GM18867 (cell line): ENCODE data around the gene SREBF1.

ENCODE experiments used
- ATAC-seq: cut with Tn5 transposase; IDR thresholded peaks from one replicate; pipeline ENCODE4 v1.9.1; 2021; ENCODE audit warnings: mild to moderate bottlenecking, moderate library complexity; ENCODE audit not compliant: unreplicated experiment

SREBF1 gene

DNA sequence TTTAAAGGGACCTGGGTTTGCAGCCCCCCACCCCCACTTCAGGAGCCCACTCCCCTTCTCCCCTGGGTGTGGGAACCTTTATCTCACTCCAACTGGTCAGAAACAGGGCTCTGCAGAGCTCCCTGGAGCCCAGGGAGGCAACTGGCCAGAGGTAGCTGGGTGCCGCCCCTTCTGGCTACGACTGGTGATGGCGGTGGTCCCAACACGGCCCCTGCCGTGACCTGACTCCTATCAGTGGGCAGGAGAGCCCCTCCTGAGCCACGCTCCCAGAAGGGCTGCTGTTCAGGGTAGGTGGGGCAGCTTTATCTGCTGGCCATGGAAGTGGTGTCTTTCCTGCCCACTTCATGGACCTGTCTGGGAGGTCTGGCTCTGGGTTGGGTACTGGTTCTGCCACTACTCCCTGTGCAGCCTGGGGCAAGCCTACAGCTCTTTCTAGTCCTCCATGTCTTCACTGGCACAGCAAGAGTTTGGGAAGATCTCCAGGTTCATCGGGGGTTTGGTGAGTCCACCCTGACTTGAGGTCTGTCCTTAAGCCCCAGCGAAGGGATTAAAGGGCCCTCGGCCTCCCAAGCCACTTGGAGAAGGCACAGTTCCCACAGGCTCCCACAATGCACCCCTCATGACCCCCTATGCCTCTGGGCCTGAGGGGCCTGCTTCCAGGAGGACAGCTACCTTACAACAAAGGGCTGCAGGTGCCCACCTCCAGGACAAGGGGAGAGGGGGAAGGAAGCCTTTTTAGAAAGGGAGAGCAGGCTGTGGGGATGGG is 5.5 kb upstream of the SREBF1 start:
- no peak for ATAC-seq

DNA sequence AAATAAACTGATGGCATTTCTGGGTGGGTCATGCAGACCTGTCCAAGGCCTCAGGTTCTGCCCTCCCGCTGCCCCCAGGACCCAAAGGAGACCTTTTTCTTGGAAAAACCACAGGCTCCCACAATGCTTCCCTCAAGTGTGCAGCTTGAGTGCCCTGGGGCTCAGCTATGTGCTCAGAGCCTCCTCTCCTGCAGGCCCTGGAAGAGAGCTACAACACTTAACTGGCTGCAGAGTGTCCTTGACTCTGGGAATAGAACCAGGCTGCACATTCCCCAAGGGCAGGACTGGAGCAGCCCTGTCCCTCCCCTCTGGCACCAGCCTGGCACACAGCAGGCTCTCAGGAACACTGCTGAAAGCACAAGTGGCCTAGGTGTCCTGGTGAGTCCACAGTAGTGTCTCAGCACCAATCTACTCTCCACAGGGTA is 4.8 kb upstream of the SREBF1 start:
- ATAC-seq = no peak

DNA sequence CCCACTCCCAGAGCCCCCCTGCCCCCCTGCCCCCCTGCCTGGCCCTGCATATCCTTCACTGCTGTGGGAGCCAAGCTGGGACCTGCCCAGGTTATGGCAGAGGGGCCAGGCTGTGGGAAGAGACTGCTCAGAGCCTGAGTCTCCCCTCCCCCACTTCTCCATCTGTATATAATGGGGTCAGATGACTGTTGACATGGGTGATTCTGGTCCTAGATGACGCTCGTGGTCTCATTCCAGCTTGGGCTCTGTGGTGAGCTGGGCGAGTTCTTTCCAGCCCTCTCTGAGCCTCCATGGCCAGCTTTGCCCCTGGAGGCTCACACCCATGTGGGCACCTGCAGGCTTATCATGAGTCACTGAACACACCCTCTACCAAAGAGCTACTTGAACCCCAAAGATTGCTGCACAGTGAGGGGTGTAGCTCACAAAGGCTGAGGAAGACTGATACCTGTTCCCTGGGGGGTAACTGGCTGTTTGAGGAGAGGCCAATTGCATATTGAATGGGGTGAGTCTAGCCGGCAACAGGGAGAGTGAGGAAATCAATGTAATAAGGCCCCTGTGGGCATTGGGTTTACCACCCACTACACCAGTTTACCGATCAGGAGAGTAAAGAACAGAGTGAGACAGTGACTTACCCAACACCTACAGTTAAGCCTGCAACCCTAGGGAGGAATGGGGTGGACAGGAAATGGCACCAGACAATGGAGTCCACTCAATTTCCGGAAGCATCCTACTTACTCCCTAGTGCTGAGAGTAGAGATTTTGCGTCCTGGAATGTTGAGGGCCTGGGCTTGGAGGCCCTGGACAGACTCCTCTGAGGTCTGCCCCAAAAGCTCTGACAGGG is 4.2 kb upstream of the SREBF1 start:
- ATAC-seq = no peak

DNA sequence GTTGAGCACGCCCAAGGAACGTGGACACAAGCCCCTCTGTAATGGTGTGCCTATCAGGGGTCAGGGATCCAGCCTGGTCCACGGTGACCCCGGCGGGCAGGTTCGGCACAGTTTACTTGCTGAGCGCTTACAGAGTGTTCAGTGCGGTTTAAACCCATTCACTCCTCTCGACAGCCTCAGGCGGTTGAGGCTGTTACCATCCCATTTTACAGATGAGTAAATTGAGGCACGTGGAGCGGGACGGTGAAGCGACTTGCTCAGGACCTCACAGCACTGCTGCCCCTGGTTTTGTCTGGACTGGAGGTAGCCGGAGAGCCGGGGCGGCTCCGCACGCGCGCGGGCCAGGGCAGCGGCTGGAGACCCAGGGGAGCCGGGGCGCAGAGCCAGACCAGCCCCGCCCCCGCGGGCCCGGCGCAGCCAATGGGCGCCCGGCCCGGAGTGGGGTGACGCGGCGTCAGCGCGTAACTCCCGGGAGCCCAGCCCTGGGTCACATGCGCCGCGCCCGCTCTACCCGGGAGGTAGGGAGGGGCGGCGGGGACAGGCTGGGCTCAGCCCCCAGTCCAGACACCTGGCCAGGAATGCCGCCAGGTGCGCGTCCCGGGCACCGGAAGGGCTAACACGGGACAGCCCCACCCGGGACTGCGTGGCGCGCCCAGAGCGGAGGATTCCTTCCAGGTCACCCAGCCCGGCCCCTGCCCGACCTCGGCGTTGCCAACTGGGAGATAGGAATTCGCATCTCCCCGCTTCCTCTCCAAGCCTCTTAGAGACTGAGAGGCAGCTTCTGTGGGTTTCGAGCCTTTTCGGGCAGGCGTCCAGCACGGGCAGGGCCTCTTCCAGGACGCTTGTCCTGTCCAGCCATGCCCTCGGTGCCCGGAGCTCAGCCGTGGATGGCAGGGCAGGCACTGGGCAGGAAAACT is 3.3 kb upstream of the SREBF1 start:
- peak; percentile 72 for ATAC-seq

DNA sequence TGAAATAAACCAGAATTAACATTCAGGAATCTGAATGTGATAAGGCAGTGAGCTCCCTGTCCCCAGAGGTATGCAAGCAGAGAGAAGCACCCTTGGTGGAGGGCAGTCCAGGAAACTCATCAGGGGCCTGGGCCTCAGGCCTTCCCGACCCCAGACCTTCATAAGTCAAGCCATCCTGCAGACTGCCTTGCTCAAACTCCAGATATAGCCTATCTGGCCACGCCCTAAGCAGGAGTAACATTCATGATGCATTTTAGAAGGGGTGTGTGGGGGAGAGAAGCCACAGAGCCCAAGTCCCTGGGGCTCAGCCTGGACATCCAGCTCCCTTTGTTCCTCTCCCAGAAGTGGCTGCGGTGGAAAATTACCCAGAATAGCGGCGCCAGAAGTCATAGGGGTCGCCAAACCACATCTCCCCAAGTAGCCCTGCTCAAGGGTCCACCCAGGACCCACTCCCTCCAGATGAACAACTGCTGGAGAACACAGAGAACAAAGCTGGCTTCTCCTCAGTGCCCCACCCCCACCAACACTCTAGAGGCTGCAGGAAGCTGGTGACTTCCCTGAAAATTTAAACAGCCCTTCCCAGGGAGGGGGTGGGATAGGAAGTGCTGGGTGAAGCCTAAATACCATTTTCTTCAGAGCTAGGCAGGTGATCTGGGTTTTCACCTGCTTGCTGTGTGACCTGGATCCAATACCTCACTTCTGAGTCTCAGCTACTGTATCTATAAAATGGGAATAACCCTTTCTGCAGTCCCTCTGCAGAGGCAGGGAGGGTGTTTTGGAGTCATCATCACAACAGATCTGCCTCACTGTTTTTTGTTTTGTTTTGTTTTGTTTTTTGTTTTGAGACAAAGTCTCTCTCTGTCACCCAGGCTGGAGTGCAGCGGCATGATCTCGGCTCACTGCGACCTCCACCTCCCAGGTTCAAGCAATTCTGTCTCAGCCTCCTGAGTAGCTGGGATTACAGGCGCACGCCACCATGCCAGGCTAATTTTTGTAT is 1.5 kb upstream of the SREBF1 start:
- ATAC-seq = no peak

DNA sequence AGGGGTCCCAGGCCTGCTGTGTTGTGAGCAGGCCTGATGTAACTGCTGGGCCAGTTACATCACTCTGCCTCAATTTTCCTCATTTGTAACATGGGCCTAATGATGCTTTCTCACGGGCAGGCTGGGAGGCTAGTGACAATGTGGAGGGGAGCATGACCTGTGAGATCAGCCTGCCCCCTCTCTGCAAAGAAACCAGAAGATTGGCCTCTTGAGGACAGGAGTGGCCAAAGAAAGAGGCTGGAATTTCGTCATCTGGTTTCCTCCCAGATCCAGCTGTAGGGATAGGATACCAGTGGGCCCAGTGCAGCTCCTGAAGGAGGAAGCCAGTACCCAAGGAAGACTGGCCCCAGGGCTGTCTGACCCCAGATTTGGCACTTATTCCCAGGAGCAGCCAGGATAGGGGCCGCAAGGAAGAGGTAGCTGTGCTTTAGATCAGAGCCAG is 615 bp upstream of the SREBF1 start:
- ATAC-seq = no peak

DNA sequence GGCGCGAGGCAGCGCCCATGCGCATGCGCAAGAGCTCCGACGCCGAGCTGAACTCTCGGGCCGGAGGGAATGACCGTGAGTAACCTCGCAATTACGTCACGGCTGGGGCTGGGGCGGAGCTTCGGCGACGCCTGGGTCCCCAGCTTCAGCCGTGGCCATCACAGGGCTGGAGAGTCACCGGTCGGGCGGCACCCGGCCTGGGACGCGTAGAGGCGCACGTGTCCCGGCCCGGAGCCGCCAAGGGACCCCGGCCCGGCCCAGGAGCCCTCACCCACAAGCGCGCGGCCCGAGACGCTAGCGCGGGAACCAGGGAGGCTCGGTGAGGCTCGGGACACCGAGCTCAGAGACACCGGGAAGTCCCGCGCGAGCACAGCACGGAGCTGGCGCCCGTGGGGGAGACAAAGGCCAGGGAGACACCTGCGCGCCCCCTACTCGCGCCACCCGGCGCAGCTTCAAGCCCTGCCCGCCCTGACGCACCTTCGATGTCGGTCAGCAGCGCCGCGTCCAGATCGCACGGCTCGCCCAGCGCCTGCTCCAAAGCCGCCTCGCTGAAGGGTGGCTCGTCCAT is 452 bp downstream of the SREBF1 start:
- peak; percentile 70 for ATAC-seq

DNA sequence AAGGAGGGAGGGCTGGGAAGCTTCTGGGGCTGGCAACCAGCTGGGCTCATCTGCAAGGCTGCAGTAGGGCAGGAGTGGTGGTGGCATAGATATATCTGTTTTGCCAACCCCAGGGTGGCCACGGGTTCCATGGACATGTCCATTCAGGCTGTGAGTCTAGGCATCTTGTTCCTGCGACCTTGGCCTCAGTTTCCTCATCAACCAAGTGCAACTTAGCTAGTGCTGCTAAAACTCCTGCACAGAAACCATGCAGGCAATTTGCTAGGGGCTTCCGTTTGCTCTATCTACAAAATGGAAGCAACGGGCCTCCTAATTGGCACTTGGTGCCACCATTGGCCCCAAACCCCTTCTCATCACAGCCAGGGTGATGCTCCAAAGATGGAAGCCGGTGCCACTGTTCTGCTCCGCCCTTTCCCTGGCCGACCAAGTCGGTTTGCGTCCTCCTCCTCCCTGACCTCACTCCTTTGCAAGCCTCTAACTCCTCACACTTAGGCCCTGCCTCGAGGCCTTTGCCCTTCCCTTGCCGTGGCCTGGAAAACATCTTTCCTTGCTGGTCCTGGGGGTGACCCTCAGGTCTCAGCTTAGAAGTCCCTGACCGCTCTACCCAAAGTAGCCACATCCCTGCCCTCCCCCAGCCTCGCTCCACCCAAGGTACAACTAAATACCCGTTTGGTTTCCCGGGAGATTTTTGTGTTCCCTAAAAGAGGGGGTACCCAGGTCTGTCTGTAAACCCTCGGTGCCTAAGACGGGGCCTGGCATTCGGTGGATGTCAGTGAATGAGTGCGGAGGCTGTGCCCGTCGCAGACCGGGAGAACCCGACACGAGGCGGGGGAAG is 1.2 kb downstream of the SREBF1 start:
- no peak for ATAC-seq

DNA sequence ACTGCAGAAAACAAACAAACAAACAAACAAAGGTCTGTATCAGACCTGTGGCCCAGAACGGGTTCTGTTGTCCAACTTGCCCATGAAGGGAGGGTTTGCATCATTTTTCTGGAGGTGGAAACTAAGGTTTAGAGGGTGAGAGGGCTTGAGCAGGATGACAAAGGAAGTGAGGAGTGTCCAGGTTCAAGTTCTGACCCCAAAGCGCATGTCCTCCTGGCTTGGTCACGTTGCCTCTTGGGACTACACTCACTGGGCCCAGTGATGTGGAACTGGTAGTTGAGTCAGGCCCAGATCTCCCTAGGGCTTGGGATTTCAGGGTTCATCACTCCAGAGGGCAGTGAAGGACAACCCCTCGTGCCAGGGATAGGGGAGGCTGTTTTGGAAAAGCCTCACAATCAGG is 1.8 kb downstream of the SREBF1 start:
- no peak for ATAC-seq

DNA sequence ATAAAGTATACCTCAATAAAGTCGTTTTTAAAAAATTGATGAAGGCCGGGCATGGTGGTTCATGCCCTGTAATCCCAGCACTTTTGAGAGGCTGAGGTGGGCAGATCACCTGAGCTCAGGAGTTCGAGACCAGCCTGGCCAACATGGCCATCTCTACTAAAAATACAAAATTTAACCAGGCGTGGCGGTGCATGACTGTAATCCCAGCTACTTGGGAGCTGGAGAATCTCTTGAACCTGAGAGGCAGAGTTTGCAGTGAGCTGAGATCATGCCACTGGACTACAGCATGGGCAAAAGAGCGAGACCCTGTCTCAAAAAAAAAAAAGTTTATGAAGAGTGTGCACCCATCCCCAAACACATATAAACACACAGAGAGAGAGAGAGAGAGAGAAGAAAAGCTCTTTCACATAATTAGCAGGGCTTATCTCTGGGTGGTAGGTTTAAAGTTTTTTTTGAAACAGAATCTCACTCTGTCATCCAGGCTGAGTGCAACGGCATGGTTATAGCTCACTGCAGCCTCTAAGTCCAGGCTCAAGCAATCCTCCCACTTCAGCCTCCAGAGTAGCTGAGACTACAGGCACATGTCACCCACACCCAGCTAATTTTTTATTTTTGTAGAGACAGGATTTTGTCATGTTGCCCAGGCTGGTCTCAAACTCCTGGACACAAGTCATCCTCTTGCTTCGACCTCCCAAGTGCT is 3.0 kb downstream of the SREBF1 start:
- no peak for ATAC-seq

DNA sequence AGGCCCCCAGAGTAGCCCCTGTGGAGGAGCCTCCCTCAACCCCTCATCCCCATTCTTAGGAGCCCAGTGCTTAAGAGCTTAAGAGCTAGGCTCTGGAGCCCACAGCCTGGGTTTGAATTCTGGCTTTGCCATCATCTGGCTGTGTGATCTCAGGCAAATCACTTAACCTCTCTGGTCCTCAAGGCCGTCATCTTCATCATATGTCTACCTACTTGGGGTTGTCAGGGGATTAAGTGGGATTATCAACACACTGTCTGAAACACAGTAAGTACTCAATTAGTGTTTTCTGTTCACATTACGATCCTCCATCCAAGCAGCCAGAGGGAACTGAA is 4.8 kb downstream of the SREBF1 start:
- no peak for ATAC-seq

DNA sequence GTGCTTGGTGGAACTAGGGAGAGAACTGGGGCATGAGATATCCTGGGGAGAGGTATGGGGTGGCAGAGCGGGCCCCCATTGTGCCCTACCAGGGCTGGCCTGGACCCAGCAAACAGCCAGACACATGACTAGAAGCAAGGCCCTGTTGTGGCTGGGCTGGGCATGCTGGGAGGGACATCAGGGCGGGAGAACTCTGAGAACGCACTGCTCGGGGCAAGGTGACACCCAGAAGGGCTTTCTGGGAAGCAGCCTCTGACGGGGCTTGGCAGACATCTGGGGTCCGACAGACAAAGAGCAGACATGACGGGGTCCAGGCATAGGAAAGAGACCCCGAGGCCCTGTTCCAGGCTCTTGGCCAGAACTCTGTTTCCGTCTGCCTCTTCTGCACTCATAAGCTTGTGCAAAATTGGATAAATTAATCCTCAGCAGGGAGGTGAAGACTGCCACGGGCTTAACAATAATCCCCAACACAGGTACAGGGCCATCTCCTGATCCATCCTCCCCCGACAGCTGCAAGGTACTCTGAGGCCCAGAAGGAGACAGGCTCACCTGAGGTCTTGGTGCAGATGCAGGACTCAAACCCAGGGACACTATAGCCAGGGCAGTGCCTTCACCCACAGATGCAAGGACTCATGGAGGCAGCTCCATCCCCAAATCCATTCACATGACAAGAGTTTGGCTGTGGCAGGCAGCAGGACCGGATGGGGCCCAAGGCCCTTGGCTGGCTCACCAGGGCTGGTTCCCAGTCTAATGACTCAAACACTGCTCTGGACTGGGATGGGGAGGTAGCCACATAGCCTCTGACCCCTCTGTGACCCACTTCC is 5.4 kb downstream of the SREBF1 start:
- ATAC-seq = no peak

DNA sequence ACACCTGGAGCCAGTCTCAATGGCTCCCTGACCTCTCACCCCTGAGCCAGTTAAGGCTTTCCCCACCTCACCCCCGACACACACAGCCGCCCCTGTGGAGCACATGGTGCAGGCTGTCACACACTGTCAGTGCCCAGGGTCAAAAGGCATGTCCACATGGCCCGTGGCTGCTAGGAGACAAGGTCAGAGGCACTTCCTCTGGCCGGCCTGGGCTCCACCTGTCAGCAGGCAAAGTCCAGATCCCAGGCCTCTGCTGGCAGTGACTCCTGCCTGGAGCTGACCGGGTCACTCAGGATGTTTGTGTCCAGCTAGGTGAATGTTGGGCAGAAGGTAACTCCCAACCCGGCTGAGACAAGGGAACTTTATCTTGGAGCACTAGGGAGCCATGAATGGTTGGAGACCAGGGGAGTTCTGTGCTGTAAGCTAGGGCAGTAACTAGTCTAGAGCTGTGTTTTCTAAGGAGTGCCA is 6.0 kb downstream of the SREBF1 start:
- ATAC-seq = no peak

DNA sequence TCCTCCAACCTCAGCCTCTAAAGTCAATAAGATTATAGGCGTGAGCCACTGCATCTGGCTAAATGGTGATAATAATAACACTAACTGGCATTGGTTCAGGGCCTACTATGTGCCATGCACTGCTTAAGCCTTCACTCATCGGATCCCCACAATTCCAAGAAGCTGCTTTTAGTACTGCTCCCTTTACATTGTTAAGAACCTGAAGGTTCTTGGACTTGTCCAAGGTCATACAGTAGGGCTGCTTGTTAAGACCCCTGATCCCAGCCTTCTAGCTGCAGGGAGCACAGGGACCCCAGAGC is 6.6 kb downstream of the SREBF1 start:
- no peak for ATAC-seq

DNA sequence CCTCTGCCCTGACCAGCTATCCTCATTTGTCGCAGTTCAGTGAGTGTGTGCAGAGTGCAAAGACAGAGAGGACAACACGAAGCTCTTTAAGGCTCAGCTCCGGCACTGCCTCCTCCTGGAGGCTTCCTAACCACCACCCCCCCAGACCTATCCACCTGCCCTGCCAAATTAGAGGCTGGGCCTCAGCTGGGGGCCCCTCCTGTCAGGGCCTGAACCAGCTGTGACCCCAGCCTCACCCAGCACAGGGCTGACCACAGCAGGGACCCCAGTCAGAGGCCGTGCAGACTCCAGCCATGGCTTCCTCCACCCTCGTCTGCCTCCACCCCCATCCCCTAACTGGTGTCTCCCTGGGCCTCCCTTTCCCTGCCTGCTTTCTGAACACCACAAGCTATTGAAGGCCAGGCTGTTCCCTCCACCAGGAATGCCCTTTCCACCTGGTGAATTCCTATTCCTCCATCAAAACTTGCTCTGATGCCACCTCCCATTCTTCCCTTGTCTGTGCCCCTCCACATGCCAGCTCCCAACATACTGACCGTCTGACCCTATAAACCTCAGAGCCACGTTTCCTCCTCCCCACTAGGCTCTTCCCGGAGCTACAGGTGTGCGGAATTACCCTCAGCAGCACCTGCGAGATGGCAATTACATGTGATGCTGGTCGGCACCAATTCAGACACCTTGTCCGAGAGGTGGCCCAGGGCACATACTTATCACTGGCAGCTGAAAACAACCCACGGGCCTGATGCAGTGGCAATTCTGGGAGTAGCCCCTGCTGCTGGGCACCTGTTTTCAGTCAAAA is 8.8 kb downstream of the SREBF1 start:
- ATAC-seq = no peak

DNA sequence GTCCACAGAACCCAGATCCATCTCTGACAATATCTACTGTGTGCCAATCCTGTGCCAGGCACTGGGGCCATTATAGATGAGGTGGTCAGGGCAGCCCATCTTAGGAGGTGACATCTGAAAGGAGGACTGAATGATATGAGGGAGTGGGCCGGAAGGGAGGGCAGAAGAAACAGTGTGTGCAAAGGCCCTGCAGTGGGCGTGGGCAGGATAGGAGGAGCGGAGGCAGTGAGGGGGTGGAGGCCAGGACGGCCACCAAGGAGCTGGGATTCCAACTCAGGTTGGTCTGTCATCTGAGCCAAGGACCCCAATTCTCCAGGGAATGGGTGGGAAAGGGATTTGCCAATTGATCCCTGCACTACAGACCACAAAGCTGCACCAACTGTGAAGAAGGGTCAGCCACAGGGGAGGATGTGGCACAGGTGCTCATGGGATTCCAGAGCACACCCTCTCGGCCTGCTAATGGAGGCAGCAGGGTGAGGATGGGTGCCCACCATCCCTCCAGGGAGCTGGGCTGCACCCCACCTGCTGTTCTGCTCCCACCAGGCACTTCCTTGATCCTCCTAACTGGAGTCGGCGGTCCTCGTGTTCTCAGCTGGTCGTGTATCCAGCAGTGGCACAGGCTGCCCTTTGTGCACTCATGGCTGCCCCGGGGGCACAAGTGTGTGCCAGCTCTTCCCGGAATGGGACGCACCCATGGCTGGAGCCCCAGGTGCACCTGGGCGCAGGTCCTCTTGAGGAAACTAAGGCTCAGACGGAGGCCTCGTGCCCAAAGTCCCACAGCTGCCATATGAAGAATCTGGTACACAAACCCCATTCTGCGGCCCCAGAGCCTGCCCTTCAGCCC is 9.6 kb downstream of the SREBF1 start:
- ATAC-seq = no peak
